GM08714 (cell line): ENCODE measurements around the gene SORD.
"Not testable (repeated sequence)": the region's sequence is repeated elsewhere in the genome, so short reads cannot be mapped to it uniquely, and the experiment has no call there.

ENCODE experiments used
- H3K4me3 ChIP-seq: fragments of 200-500 bp; sonication (Bioruptor generic); 2 replicates; pipeline ENCODE4 v1.5.1; 2014; ENCODE audit warnings: mild to moderate bottlenecking, low read length, inconsistent platforms
- ZNF274 ChIP-seq: IDR thresholded peaks from 2 replicates; pipeline ENCODE4 v1.6.1; 2012; ENCODE audit warnings: mild to moderate bottlenecking, low read depth, low read length

SORD gene

DNA sequence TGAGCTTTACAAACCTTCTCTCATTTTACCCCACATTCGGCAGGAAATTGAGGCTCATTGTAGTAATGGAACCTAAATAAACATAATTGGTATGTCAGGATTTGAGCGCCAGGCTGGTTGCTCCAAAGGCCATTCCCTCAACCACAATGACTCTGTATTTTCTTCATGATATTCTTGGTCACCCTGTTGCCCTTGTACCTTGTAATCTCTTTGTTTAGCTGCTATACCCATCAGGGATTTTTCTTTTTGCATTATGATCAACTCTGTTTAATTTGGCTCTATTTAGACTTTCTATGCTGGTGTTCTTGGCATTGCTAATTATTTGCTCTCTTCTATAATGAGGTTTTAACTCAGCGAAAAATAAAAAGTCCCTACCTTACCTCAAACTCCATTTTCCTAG lies 61.2 kb downstream of the SORD start:
- no peak for TF ChIP-seq ZNF274
- H3K4me3 ChIP-seq = no peak overlapping the region

GRCh38 chr15:45087513-45087912 lies 64.5 kb downstream of the SORD start:
- TF ChIP-seq ZNF274 = no peak
- no peak overlapping the region for H3K4me3 ChIP-seq

- no peak for TF ChIP-seq ZNF274
- no peak overlapping the region for H3K4me3 ChIP-seq
Measured at GRCh38 chr15:45088801-45089711, 66.1 kb downstream of the SORD start.

- no peak for TF ChIP-seq ZNF274
- no peak overlapping the region for H3K4me3 ChIP-seq
Measured at GRCh38 chr15:45089712-45090373, 66.8 kb downstream of the SORD start.

GRCh38 chr15:45091161-45091560 lies 68.2 kb downstream of the SORD start:
- no peak overlapping the region for H3K4me3 ChIP-seq
- TF ChIP-seq ZNF274 = no peak

DNA sequence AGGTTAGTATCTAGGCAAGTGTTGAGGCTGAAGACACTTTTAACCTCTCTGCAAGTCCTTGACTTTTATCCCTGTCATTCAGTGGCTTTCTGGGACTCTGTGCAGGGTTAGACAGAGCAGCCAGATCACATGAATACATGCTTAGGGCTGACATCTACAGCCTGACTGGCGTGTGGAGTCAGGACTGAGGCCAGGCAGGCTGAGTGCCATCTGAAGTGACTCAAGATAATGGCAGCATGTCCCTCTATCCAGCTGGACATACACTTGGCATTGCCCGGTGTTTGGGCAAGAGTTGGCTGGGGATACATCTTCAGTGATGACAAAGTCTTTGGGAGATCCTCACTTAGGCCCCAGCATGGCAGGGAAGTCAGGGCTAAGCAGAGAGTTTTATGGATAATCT lies 68.6 kb downstream of the SORD start:
- TF ChIP-seq ZNF274 = no peak
- H3K4me3 ChIP-seq = no peak overlapping the region

- no peak for TF ChIP-seq ZNF274
- no peak overlapping the region for H3K4me3 ChIP-seq
Measured at GRCh38 chr15:45093013-45093412, 70.0 kb downstream of the SORD start.

GRCh38 chr15:45093622-45094357 lies 70.8 kb downstream of the SORD start:
- TF ChIP-seq ZNF274 = no peak
- no peak overlapping the region for H3K4me3 ChIP-seq

DNA sequence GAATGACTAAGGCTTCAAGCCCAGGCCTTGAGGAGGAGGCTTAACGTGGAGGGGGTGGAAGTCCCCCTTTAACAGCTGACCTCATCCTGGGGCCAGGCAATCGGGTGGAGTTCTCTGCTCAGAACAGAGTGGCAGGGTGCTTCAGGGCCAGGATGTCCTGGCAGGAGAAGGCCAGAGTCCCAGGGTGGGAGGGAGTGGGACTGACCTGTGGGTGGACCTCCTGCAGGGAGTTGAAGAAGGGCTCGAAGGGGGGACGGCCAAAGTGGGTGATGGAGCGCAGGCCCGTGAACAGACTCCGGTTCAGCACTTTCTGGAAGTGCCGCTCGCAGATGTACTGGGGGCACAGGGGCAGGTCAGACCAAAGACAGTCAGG lies 71.3 kb downstream of the SORD start:
- no peak for TF ChIP-seq ZNF274
- H3K4me3 ChIP-seq = no peak overlapping the region

DNA sequence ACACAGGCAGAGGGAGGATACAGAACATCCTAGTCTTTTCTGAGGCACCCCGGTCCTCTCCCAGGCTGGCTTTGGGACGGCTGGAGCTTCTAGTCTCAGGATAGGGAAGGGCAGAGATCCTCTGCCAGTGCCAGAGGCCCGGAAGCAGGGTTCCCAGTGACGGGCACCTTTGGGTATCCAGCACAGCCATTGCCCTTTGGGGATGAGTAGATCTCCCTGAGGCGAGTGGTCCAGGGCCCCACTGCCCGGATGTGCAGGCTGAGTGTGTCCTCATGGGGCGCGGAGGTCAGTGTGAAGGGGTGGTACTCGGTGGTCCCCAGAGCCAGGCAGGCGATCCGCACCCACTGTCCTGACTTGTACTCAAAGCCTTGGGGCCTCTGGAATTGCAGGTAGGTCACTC lies 72.7 kb downstream of the SORD start:
- TF ChIP-seq ZNF274 = no peak
- no peak overlapping the region for H3K4me3 ChIP-seq

DNA sequence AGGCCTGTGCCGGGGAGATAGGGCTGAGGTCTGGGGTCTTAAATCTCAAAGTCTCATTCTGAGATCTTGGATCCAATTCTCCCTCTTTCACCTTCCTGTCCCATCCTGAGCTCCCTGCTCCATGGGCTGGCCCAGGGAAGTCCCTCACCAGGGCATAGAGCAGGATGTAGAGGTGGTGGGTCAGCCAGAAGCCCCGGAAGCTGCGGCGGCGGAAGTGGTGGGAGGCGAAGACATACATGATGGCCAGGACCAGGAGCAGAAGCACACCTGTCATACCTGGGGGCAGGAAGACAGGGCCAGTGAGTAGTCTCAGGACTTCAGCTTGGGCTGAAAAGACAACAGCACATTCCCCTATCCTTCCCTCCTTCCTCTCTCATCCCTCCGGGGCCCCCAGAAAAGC lies 74.5 kb downstream of the SORD start:
- no peak overlapping the region for H3K4me3 ChIP-seq
- TF ChIP-seq ZNF274 = no peak

DNA sequence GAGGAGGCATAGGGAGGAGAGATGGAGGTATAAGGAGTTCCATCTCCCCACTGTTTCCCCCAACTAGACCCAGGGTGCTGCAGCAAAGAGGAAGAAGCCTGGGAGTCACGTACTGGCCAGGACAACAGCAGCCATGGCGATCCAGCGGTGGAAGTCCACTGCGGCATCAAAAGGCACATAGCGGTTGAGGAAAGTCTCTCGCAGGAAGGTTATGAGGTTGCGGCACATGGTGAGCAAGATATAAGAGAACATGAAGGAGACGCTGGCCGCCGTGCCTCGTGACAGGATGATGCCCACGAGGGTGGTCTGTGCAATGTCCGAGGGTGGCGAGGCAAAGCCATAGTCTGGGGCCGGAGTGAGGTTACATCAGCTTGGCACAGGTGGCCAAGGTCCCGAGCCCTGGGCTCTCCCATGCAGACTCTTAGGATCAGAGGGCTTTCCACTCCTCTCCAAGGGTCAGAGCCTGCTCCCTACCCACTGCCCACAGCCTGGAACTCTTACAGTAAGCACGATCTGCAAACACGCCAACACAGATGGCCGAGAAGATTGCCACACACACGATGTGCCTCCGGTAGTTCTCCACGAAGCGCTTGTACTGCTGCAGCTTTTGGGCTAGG lies 76.7 kb downstream of the SORD start:
- H3K4me3 ChIP-seq = no peak overlapping the region
- no peak for TF ChIP-seq ZNF274

GRCh38 chr15:45100884-45101625 lies 78.1 kb downstream of the SORD start:
- no peak overlapping the region for H3K4me3 ChIP-seq
- no peak for TF ChIP-seq ZNF274

GRCh38 chr15:45101749-45102148 lies 78.8 kb downstream of the SORD start:
- TF ChIP-seq ZNF274 = no peak
- H3K4me3 ChIP-seq = no peak overlapping the region

GRCh38 chr15:45102226-45102625 lies 79.2 kb downstream of the SORD start:
- H3K4me3 ChIP-seq = no peak overlapping the region
- no peak for TF ChIP-seq ZNF274

DNA sequence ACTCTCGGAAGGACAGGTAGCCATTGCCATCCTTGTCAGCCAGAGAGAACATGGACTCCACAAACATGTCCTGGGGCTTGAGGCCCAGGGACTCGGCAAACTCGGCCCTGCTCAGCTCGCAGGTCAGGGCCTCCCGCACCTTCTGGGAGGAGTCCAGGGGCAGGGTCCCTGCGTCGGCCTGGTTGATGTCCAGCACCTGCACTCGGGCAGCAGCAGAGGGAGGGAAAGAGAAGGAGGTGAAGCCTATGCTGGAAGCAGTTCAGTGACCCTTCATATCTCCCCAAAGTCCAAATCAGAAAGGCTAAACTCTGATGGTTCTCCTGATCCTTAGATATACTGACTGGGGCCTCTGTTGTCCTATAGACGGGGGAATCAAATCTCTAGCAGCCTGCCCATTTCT lies 81.2 kb downstream of the SORD start:
- not testable (repeated sequence) for H3K4me3 ChIP-seq
